ENCODE results near the gene SAMD4A. TPM values are rescaled to one million over a fixed set of nuclear protein-coding genes. Genes with fewer than 3 reads are reported as not detected.

SAMD4A gene
- total and polyA plus RNA-seq, 2 donors: 1.7 to 2.8 TPM

DNA sequence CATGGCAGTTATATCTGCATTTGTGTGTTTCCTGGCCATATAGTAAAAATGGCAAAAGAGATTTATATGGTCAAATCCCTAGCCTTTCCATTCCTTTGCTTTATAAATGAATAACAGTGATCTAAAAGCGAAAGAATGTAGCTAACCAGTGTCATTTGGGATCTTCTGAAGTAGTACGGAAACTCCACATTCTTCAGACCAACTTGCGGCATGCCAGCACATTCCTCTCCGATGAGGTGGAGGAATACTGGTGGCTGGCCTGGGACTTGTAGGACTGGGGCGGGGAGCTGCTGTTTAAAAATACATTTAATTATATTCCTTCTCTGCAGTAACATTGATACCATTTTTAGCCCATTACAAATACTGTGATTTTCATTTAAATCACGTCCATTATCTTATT, 85.3 kb downstream of the SAMD4A start:
- Histone ChIP-seq H3K9me3 (ENCODE audit: control insufficient read depth in 2 of 2, insufficient read depth in 1 of 2, low read length in 1 of 2) (no peaks in the 10 kb centered on the region), H3K27ac (ENCODE audit: low read depth in 1 of 2, low read length in 1 of 2) (peak overlapping the region in 1 of 2 donors; percentile 63), H3K4me3 (ENCODE audit: low read length in 2 of 2) (no peak overlapping the region), H3K27me3 (ENCODE audit: control insufficient read depth in 2 of 2, insufficient read depth in 1 of 2, low read length in 1 of 2) (no peaks in the 10 kb centered on the region), H3K36me3 (ENCODE audit: control insufficient read depth in 2 of 2, insufficient read depth in 2 of 2, low read length in 1 of 2) (no peaks in the 10 kb centered on the region), H3K4me1 (ENCODE audit: control insufficient read depth in 2 of 2, insufficient read depth in 2 of 2, low read length in 2 of 2) (no peaks in the 10 kb centered on the region)
- no peak for DNase-seq (ENCODE audit: low read depth in 6 of 9, low spot score in 9 of 9)
- 91% methylated on average over 6 of the region's 6 CpGs for WGBS

DNA sequence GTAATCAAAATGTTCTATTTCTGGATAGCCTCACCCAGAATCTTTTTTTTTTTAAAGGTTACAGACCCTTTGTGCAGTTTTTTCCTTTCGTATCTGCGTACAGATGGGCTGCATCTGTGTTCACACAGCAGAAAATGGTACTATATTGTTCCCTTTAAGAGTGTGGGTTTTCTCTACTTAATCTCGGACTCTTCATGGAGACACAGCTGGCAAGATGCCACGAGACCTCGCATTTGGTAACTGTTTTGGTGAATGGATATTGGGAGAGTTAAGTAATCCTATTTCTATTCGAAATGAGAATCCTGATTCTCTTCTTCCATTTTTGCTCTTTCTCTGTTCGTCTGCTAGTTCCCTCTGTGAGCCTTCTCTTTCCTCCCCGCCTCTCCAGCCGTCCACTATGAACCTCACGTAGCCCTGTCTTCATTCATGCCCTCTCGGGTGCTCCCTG, 85.7 kb downstream of the SAMD4A start:
- no peaks in the 10 kb centered on the region for H3K36me3 ChIP-seq (ENCODE audit: control insufficient read depth in 2 of 2, insufficient read depth in 2 of 2, low read length in 1 of 2)
- no peak overlapping the region for H3K4me3 ChIP-seq (ENCODE audit: low read length in 2 of 2)
- H3K27ac ChIP-seq (ENCODE audit: low read depth in 1 of 2, low read length in 1 of 2): peak overlapping the region in 1 of 2 donors; percentile 63
- H3K9me3 ChIP-seq (ENCODE audit: control insufficient read depth in 2 of 2, insufficient read depth in 1 of 2, low read length in 1 of 2): no peaks in the 10 kb centered on the region
- WGBS: 93% methylated on average over 11 of the region's 11 CpGs
- no peaks in the 10 kb centered on the region for H3K4me1 ChIP-seq (ENCODE audit: control insufficient read depth in 2 of 2, insufficient read depth in 2 of 2, low read length in 2 of 2)
- H3K27me3 ChIP-seq (ENCODE audit: control insufficient read depth in 2 of 2, insufficient read depth in 1 of 2, low read length in 1 of 2): no peaks in the 10 kb centered on the region
- DNase-seq (ENCODE audit: low read depth in 6 of 9, low spot score in 9 of 9): no peak

DNA sequence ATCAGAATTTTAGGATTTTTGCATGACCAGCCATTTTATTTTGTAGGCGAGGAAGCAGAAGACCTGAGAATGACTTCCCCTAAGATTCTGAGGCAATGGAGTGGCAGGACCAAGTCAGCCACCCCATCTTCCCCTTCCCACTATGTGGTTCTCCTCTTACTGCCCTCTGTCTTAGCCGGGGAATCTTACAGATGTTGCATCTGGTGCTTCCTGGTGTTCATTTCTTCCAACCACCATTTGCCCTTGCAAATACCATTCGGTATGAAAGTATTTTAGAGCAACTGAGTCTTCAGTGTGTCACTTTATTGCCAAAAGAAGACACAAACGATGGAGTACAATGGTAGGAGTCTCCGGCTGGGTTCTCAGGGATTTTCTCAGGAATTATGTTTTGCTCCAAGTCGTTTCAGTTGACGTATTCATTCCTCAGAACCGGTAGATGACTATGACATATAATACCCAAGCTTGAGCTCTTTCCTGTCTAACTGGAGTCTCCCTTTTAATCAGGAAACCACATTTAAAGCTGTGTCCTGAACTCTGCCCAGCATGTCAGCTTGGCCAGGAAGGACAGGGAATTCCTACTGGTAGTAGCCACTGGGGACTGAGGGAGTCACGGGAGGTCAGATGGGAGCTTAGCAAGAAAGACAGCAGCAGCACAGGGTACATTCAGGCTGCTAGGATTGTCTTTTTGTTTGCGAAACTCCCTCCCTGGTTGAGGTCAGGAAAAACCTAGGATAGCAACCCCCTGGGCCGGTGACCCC, 87.0 kb downstream of the SAMD4A start:
- H3K36me3 ChIP-seq (ENCODE audit: control insufficient read depth in 2 of 2, insufficient read depth in 2 of 2, low read length in 1 of 2): no peaks in the 10 kb centered on the region
- peak overlapping the region in 1 of 2 donors; percentile 56 for H3K27ac ChIP-seq (ENCODE audit: low read depth in 1 of 2, low read length in 1 of 2)
- DNase-seq (ENCODE audit: low read depth in 6 of 9, low spot score in 9 of 9): no peak
- no peaks in the 10 kb centered on the region for H3K4me1 ChIP-seq (ENCODE audit: control insufficient read depth in 2 of 2, insufficient read depth in 2 of 2, low read length in 2 of 2)
- WGBS: 55% methylated on average over 11 of the region's 11 CpGs
- H3K27me3 ChIP-seq (ENCODE audit: control insufficient read depth in 2 of 2, insufficient read depth in 1 of 2, low read length in 1 of 2): no peaks in the 10 kb centered on the region
- no peaks in the 10 kb centered on the region for H3K9me3 ChIP-seq (ENCODE audit: control insufficient read depth in 2 of 2, insufficient read depth in 1 of 2, low read length in 1 of 2)
- no peak overlapping the region for H3K4me3 ChIP-seq (ENCODE audit: low read length in 2 of 2)

DNA sequence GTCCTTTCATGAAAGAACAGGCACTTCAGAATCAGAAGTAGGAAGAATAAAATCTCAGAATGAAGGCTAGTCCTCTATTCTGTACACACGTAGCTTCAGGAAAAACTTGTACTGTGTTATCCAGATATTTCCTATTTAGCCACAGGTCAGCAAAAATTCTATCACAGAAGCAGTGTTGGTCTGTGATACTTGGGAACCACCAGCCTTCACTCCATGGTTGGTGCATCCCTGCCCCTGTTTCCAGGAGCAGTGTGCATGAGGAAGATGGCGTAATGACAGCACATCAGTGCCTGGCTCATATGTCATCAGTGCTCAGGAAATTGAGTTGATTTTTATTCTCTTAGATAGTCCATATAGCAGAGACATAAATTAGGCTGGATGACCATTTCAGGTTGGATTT, 87.7 kb downstream of the SAMD4A start:
- H3K4me3 ChIP-seq (ENCODE audit: low read length in 2 of 2): no peak overlapping the region
- WGBS: 96% methylated on average over 2 of the region's 2 CpGs
- H3K9me3 ChIP-seq (ENCODE audit: control insufficient read depth in 2 of 2, insufficient read depth in 1 of 2, low read length in 1 of 2): no peaks in the 10 kb centered on the region
- no peaks in the 10 kb centered on the region for H3K4me1 ChIP-seq (ENCODE audit: control insufficient read depth in 2 of 2, insufficient read depth in 2 of 2, low read length in 2 of 2)
- no peaks in the 10 kb centered on the region for H3K36me3 ChIP-seq (ENCODE audit: control insufficient read depth in 2 of 2, insufficient read depth in 2 of 2, low read length in 1 of 2)
- no peak overlapping the region for H3K27ac ChIP-seq (ENCODE audit: low read depth in 1 of 2, low read length in 1 of 2)
- no peak for DNase-seq (ENCODE audit: low read depth in 6 of 9, low spot score in 9 of 9)
- H3K27me3 ChIP-seq (ENCODE audit: control insufficient read depth in 2 of 2, insufficient read depth in 1 of 2, low read length in 1 of 2): no peaks in the 10 kb centered on the region

DNA sequence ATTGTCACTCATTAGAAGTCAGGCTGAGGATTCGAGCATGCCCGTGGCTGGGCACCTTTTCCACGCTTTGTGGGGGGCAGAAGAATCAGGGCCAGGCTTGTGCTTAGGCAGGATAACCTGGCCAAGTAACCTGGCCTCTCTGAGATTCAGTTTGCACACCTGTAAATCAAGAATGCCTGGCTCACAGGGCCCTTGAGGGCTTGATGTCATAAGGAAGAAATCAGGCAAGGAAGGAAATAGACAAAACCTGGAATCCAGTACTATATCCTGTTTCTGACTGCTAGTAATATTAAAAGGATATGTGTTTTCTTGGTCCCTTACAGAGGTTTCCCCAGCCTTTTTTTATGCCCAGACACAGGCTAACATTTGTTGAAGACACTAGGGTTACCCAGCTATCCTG, 91.9 kb downstream of the SAMD4A start:
- no peaks in the 10 kb centered on the region for H3K27me3 ChIP-seq (ENCODE audit: control insufficient read depth in 2 of 2, insufficient read depth in 1 of 2, low read length in 1 of 2)
- 94% methylated on average over 3 of the region's 3 CpGs for WGBS
- no peak overlapping the region for H3K27ac ChIP-seq (ENCODE audit: low read depth in 1 of 2, low read length in 1 of 2)
- no peaks in the 10 kb centered on the region for H3K36me3 ChIP-seq (ENCODE audit: control insufficient read depth in 2 of 2, insufficient read depth in 2 of 2, low read length in 1 of 2)
- no peak overlapping the region for H3K4me3 ChIP-seq (ENCODE audit: low read length in 2 of 2)
- H3K4me1 ChIP-seq (ENCODE audit: control insufficient read depth in 2 of 2, insufficient read depth in 2 of 2, low read length in 2 of 2): no peaks in the 10 kb centered on the region
- DNase-seq (ENCODE audit: low read depth in 6 of 9, low spot score in 9 of 9): no peak
- no peaks in the 10 kb centered on the region for H3K9me3 ChIP-seq (ENCODE audit: control insufficient read depth in 2 of 2, insufficient read depth in 1 of 2, low read length in 1 of 2)

DNA sequence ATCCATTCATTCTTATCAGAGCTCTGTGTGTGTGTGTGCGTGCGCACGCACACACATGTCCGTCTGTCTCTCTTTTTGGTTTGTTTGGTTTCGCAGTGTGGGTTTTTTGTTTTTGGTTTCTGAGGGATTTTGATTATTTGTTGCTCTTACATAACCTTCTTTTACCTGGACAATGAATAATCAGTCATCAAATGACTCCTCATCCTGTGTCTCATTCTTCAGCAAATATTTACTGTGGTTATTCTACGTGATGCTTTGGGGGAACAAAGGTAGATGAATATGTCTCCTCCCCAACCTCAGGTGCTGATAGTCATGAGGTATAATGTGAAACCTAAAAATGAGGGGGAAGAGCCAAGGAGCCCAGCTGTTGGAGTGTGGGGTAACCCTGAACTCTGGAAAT, 92.4 kb downstream of the SAMD4A start:
- H3K9me3 ChIP-seq (ENCODE audit: control insufficient read depth in 2 of 2, insufficient read depth in 1 of 2, low read length in 1 of 2): no peaks in the 10 kb centered on the region
- H3K4me3 ChIP-seq (ENCODE audit: low read length in 2 of 2): no peak overlapping the region
- H3K36me3 ChIP-seq (ENCODE audit: control insufficient read depth in 2 of 2, insufficient read depth in 2 of 2, low read length in 1 of 2): no peaks in the 10 kb centered on the region
- 82% methylated on average over 6 of the region's 6 CpGs for WGBS
- DNase-seq (ENCODE audit: low read depth in 6 of 9, low spot score in 9 of 9): no peak
- no peaks in the 10 kb centered on the region for H3K27me3 ChIP-seq (ENCODE audit: control insufficient read depth in 2 of 2, insufficient read depth in 1 of 2, low read length in 1 of 2)
- H3K4me1 ChIP-seq (ENCODE audit: control insufficient read depth in 2 of 2, insufficient read depth in 2 of 2, low read length in 2 of 2): no peaks in the 10 kb centered on the region
- H3K27ac ChIP-seq (ENCODE audit: low read depth in 1 of 2, low read length in 1 of 2): no peak overlapping the region

DNA sequence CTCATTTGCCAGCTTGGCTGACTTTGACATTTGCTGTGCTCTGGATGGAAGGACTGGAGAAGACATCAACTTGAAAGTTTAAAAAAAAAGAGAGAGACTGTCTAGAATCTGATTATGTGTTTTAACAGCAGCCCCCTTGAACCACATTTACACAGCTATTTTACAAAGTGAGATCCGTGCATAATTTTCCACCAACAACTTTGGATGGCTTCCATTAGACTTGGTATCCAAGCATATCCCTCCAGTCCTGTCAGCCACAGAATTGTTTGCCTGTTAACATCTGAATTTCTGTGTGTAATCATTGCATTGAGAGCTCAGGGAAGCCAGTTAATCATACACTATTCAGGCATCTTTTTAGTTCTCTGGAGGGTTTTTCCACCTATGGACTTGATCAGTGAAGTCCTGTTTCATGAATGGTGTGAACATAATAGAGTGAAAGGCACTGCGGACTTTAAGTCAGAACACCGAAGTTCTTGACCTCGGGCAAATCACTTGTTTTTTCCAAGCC, 93.7 kb downstream of the SAMD4A start:
- no peak overlapping the region for H3K27ac ChIP-seq (ENCODE audit: low read depth in 1 of 2, low read length in 1 of 2)
- WGBS: 93% methylated on average over 4 of the region's 4 CpGs

DNA sequence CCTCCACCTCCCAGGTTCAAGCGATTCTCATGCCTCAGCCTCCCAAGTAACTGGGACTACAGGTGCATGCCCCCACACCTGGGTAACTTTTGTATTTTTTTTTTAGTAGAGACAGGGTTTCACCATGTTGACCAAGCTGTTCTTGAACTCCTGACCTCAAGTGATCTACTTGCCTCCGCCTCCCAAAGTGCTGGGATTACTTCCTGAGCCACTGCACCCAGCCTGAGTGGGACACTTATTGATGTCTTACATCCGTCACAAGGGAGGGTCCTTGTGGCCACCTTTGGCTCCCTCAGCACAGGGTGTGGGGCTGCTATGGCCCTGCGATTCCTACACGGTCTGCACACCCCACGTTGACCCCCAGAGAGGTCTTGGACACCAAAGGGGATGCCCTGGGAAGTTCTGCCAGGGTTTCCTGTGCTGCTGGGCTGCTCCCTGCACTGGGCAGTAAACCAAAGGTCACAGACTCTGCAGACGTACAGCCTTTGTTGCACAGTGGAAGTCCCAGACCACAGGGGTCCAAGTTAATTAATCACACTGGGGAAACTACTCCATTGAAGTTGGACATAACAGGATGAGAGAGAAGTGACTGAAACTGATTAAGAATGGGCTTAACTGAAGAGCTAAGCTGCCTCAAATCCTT, 95.7 kb downstream of the SAMD4A start:
- H3K9me3 ChIP-seq (ENCODE audit: control insufficient read depth in 2 of 2, insufficient read depth in 1 of 2, low read length in 1 of 2): no peaks in the 10 kb centered on the region
- no peaks in the 10 kb centered on the region for H3K4me1 ChIP-seq (ENCODE audit: control insufficient read depth in 2 of 2, insufficient read depth in 2 of 2, low read length in 2 of 2)
- DNase-seq (ENCODE audit: low read depth in 6 of 9, low spot score in 9 of 9): no peak
- no peaks in the 10 kb centered on the region for H3K36me3 ChIP-seq (ENCODE audit: control insufficient read depth in 2 of 2, insufficient read depth in 2 of 2, low read length in 1 of 2)
- H3K27me3 ChIP-seq (ENCODE audit: control insufficient read depth in 2 of 2, insufficient read depth in 1 of 2, low read length in 1 of 2): no peaks in the 10 kb centered on the region
- no peak overlapping the region for H3K27ac ChIP-seq (ENCODE audit: low read depth in 1 of 2, low read length in 1 of 2)
- no peak overlapping the region for H3K4me3 ChIP-seq (ENCODE audit: low read length in 2 of 2)
- WGBS: 93% methylated on average over 7 of the region's 7 CpGs

More for the DNA sequence above, 93.7 kb downstream of the SAMD4A start:
- Histone ChIP-seq H3K4me1 (ENCODE audit: control insufficient read depth in 2 of 2, insufficient read depth in 2 of 2, low read length in 2 of 2) (no peaks in the 10 kb centered on the region), H3K36me3 (ENCODE audit: control insufficient read depth in 2 of 2, insufficient read depth in 2 of 2, low read length in 1 of 2) (no peaks in the 10 kb centered on the region), H3K27me3 (ENCODE audit: control insufficient read depth in 2 of 2, insufficient read depth in 1 of 2, low read length in 1 of 2) (no peaks in the 10 kb centered on the region), H3K9me3 (ENCODE audit: control insufficient read depth in 2 of 2, insufficient read depth in 1 of 2, low read length in 1 of 2) (no peaks in the 10 kb centered on the region), H3K4me3 (ENCODE audit: low read length in 2 of 2) (no peak overlapping the region)
- no peak for DNase-seq (ENCODE audit: low read depth in 6 of 9, low spot score in 9 of 9)

DNA sequence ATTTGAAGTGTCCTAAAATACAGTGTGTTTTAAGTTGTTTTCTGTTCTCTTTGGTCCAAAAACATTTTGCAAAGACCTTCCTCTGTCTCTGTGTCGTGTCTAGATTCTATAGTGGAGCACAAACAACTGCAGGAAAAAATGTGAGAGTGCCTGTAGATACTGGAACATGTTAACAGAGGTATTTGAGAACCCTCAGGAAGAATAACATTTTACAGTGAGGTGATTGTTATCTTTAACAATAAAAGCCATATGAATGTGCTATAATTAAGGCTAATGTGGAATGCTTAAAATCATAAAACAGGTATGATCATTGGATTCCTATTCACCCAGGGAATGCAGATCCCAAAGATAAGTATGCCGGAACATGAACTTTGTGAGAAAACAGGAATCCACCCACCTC, 98.0 kb downstream of the SAMD4A start:
- Histone ChIP-seq H3K4me1 (ENCODE audit: control insufficient read depth in 2 of 2, insufficient read depth in 2 of 2, low read length in 2 of 2) (peaks cover 0 to 3% of the 10 kb centered on the region in 2 donors), H3K4me3 (ENCODE audit: low read length in 2 of 2) (no peak overlapping the region), H3K36me3 (ENCODE audit: control insufficient read depth in 2 of 2, insufficient read depth in 2 of 2, low read length in 1 of 2) (no peaks in the 10 kb centered on the region), H3K9me3 (ENCODE audit: control insufficient read depth in 2 of 2, insufficient read depth in 1 of 2, low read length in 1 of 2) (no peaks in the 10 kb centered on the region), H3K27me3 (ENCODE audit: control insufficient read depth in 2 of 2, insufficient read depth in 1 of 2, low read length in 1 of 2) (no peaks in the 10 kb centered on the region), H3K27ac (ENCODE audit: low read depth in 1 of 2, low read length in 1 of 2) (no peak overlapping the region)
- 90% methylated on average over 2 of the region's 2 CpGs for WGBS
- no peak for DNase-seq (ENCODE audit: low read depth in 6 of 9, low spot score in 9 of 9)

All from thymus (tissue), 11 donors.